ENCODE data around the gene EVI5L.
A peak's percentile ranks its signal among the peaks of the same experiment; 100 is the strongest.

EVI5L gene

DNA sequence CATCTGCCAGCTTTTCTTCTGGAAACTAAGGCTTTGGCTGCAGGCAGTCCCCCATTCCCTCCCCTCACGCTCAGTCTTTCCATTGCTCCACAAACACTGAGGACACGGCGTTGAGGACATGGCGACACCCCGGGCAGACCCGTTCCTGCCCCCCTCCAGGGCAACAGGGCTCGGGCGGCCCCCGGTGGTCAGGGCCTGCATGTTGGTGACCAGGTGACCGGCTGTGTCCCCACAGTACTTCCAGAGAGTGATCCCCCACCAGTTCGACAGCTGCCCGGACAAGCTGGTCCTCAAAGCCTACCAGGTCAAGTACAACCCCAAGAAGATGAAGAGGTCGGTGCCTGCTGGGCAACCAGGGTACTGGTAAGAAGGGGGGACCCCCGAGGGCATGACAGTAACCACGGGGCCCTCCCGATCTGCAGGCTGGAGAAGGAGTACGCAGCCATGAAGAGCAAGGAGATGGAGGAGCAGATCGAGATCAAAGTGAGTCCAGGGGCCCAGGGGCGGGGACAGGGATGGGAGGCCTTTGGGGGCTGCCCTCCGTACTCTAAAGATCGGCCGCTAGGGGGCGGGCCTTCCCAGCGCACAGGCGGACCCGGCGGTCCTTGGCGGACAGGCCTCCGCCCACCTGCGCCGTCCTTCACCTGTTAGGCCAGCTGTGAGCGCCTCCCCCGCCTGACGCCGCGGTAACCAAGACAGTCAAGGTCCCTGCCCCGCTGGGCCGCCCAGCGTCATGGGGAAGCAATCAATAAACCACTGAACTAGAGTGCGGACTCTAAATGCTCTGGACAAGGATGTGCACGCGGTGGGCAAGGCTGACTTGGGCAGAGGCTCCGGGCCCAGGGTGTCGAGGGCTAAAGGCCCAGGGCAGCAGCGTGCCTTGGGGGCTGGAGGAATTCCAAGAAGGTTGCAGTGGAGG lies 23.1 kb downstream of the EVI5L start:
- peak; percentile 80 for DNase-seq (ENCODE audit: low read depth)
- no peak overlapping the region for H3K4me3 ChIP-seq (ENCODE audit: low read depth, low read length)

DNA sequence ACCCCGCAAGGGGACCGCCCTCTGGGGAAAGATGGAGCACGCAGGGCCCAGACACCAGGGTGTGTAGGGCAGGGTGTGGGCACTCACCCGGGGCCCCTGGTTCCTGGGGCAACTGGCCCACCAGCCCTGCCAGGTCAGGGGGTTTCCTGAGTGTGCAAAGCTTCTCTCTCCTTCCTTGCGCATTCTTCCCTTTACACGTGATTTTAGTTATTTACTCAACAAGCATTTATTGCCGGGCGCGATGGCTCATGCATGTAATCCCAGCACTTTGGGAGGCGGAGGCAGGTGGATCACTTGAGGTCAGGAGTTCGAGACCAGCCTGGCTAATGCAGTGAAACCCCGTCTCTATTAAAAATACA lies 23.7 kb downstream of the EVI5L start:
- H3K4me3 ChIP-seq (ENCODE audit: low read depth, low read length), result no peak overlapping the region
- no peak for DNase-seq (ENCODE audit: low read depth)
- TF ChIP-seq, protein P1, sequence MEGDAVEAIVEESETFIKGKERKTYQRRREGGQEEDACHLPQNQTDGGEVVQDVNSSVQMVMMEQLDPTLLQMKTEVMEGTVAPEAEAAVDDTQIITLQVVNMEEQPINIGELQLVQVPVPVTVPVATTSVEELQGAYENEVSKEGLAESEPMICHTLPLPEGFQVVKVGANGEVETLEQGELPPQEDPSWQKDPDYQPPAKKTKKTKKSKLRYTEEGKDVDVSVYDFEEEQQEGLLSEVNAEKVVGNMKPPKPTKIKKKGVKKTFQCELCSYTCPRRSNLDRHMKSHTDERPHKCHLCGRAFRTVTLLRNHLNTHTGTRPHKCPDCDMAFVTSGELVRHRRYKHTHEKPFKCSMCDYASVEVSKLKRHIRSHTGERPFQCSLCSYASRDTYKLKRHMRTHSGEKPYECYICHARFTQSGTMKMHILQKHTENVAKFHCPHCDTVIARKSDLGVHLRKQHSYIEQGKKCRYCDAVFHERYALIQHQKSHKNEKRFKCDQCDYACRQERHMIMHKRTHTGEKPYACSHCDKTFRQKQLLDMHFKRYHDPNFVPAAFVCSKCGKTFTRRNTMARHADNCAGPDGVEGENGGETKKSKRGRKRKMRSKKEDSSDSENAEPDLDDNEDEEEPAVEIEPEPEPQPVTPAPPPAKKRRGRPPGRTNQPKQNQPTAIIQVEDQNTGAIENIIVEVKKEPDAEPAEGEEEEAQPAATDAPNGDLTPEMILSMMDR (IDR thresholded peaks at IDR 0.05; ENCODE audit: low read depth, low read length), result no peak
- TF ChIP-seq, protein P2, sequence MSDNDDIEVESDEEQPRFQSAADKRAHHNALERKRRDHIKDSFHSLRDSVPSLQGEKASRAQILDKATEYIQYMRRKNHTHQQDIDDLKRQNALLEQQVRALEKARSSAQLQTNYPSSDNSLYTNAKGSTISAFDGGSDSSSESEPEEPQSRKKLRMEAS (IDR thresholded peaks at IDR 0.05; ENCODE audit: low read depth, low read length), result no peak
- no peak for TF ChIP-seq MYC (IDR thresholded peaks at IDR 0.05; ENCODE audit: low read depth, low read length)
- TF ChIP-seq POLR2A (IDR thresholded peaks at IDR 0.05; ENCODE audit: extremely low read depth, insufficient read length), result no peak

More for the DNA sequence above, 23.1 kb downstream of the EVI5L start:
- TF ChIP-seq, protein P1 (IDR thresholded peaks at IDR 0.05; ENCODE audit: low read depth, low read length), result peak; percentile 77
- TF ChIP-seq POLR2A (IDR thresholded peaks at IDR 0.05; ENCODE audit: extremely low read depth, insufficient read length), result no peak
- peak; percentile 66; the same call in 1 of the 2 replicates for TF ChIP-seq MYC (IDR thresholded peaks at IDR 0.05; ENCODE audit: low read depth, low read length)
- TF ChIP-seq, protein P2 (IDR thresholded peaks at IDR 0.05; ENCODE audit: low read depth, low read length), result peak; percentile 44

DNA sequence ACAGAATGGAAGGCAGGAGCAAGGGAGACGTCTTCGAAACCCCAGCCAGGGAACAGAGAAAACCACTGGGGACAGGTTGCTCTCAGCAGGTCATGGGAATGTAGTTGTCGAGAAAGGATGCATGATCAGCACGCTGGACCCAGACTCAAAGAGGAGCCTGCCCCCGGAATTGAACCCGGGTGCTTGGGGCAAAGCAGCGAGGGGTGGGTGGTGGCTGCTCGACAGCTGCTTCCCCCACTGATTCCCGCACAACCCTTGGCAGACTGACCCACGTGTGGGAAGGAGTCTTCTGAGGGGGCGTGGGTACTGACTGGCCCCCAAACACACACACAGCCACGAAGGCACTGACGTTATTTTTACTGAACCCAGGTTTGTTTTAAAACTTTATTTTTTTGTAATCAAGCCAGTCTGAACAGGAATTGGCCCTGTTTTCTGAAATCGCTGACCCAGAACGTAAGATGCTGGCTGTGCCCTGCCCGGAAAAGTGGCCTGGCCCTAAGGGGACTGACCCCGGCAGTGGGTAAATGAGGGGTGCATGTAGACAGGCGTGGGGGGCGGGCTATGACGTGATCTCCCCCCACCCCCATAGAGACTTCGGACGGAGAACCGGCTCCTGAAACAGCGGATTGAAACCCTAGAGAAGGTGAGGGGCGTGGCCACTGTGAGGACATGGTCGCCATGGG lies 25.5 kb downstream of the EVI5L start:
- no peak for DNase-seq (ENCODE audit: low read depth)
- TF ChIP-seq, protein P2 (IDR thresholded peaks at IDR 0.05; ENCODE audit: low read depth, low read length), result no peak
- no peak for TF ChIP-seq MYC (IDR thresholded peaks at IDR 0.05; ENCODE audit: low read depth, low read length)
- TF ChIP-seq, protein P1 (IDR thresholded peaks at IDR 0.05; ENCODE audit: low read depth, low read length), result no peak
- TF ChIP-seq POLR2A (IDR thresholded peaks at IDR 0.05; ENCODE audit: extremely low read depth, insufficient read length), result no peak
- H3K4me3 ChIP-seq (ENCODE audit: low read depth, low read length), result no peak overlapping the region

DNA sequence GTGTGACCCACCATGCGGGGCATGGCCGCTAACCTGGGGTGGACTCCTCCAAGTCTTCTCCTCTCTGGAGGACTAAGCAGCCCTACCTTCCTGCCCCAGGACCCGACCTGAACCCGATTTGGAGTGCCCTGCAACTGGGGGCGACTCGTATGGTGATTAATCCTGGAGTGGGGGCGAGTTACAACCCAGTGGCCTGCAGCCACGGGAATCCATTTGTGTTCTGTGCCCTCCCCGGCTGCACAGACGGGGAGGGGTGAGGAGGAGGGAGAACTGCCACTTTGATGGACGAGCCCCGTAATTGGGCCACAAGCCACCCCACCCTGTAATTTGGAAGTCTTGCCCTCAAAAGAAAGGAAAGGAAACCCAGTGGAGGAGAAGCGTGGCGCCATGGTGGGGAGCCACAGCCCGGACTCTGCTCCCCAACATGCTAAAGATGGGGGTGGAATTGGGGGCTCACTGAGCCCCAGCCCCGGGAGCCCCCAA lies 26.1 kb downstream of the EVI5L start:
- H3K4me3 ChIP-seq (ENCODE audit: low read depth, low read length), result no peak overlapping the region
- TF ChIP-seq POLR2A (IDR thresholded peaks at IDR 0.05; ENCODE audit: extremely low read depth, insufficient read length) (no peak), MYC (IDR thresholded peaks at IDR 0.05; ENCODE audit: low read depth, low read length) (no peak)
- TF ChIP-seq, protein P1 (IDR thresholded peaks at IDR 0.05; ENCODE audit: low read depth, low read length), result no peak
- TF ChIP-seq, protein P2 (IDR thresholded peaks at IDR 0.05; ENCODE audit: low read depth, low read length), result no peak
- DNase-seq (ENCODE audit: low read depth), result no peak

DNA sequence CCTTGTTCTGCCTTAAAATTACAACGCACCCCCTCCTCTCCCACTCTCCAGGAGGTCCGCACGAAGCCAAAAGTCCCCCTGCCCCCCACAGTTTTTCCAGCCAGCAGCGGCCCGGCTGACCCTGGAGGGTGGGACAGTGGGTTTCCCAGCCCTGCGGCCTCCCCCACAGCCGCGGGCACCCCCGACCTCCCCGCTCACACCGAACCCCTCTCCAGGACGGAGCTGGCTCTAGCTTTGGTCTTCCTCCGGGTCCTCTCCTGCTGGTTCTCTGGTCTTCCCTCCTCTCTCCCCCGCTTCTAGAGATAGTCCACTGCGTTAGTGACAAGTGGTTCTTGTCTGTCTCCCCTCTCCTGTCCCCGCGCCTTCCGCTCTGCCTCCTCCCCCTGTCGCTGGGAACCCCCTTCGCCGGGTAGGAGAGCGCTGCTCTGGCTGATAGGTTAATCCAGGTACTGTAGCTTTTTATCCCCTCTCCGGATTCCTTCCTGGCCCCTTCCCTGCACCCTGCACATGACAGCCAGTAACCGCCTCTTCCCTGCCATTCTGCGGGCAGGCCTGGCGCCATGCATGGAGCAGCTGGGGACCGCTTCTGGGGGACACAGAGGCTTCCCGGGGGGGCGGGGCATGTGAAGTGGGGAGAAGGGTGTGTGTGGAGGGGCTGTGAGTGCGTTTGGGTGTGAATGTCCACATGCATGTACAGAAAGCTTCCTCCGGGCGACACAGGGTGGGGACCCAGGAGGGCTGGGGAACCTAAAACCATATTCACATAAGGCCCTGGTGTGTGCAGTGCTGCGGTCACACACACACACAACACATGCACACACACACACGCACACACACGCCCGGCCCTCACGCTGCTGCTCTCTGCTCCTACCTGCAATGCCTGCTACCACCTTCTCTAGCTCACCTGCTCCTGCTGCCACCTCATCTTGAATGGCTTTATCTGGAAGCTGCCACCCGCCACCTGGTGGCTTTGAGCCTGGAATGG lies 27.0 kb downstream of the EVI5L start:
- TF ChIP-seq, protein P2 (IDR thresholded peaks at IDR 0.05; ENCODE audit: low read depth, low read length), result no peak
- TF ChIP-seq MYC (IDR thresholded peaks at IDR 0.05; ENCODE audit: low read depth, low read length), result no peak
- no peak overlapping the region for H3K4me3 ChIP-seq (ENCODE audit: low read depth, low read length)
- DNase-seq (ENCODE audit: low read depth), result no peak
